Endodermal cell (in vitro differentiated cells): ENCODE data around the gene SLC35B2. TPM values are rescaled to one million over a fixed set of nuclear protein-coding genes. Genes with fewer than 3 reads are reported as not detected.
A peak's percentile ranks its signal among the peaks of the same experiment; 100 is the strongest.

Experiments
- DNase-seq: peaks from one replicate; pipeline ENCODE4 v3.0.0-alpha.2; 2017
- H3K27ac ChIP-seq: 2 replicates; pipeline ENCODE4 v1.5.1; 2013; ENCODE audit warnings: mild to moderate bottlenecking, low read depth, low read length, moderate library complexity
- H3K27me3 ChIP-seq: 2 replicates; pipeline ENCODE4 v1.6.1; 2013; ENCODE audit warnings: mild to moderate bottlenecking, low read length, moderate library complexity; ENCODE audit not compliant: insufficient read depth, control insufficient read depth, poor library complexity, severe bottlenecking
- H3K36me3 ChIP-seq: 2 replicates; pipeline ENCODE4 v1.7.0; 2013; ENCODE audit warnings: mild to moderate bottlenecking, low read length, moderate library complexity; ENCODE audit not compliant: control insufficient read depth, insufficient read depth
- H3K4me1 ChIP-seq: one replicate; pipeline ENCODE4 v1.7.0; 2013; ENCODE audit warnings: low read length; ENCODE audit not compliant: control insufficient read depth, insufficient read depth
- H3K4me3 ChIP-seq: 2 replicates; pipeline ENCODE4 v1.5.1; 2013; ENCODE audit warnings: mild to moderate bottlenecking, low read length, moderate library complexity
- H3K9ac ChIP-seq: 2 replicates; pipeline ENCODE4 v1.6.1; 2013; ENCODE audit warnings: mild to moderate bottlenecking, low read length, moderate library complexity; ENCODE audit not compliant: poor library complexity, severe bottlenecking; ENCODE audit errors: extremely low read depth
- H3K9me3 ChIP-seq: 2 replicates; pipeline ENCODE4 v1.6.1; 2013; ENCODE audit warnings: mild to moderate bottlenecking, low read length, moderate library complexity; ENCODE audit not compliant: control insufficient read depth
- H3K27ac Mint-ChIP-seq: 2 replicates; pipeline ENCODE4 v1.8.0; 2020; ENCODE audit warnings: mixed read lengths
- H3K27me3 Mint-ChIP-seq: 2 replicates; pipeline ENCODE4 v1.8.0; 2021; ENCODE audit warnings: mild to moderate bottlenecking, mixed read lengths; ENCODE audit not compliant: insufficient read depth
- H3K36me3 Mint-ChIP-seq: 2 replicates; pipeline ENCODE4 v1.8.0; 2020; ENCODE audit warnings: low read depth, mixed read lengths
- H3K4me1 Mint-ChIP-seq: 2 replicates; pipeline ENCODE4 v1.8.0; 2020; ENCODE audit warnings: mixed read lengths
- H3K4me3 Mint-ChIP-seq: 2 replicates; pipeline ENCODE4 v1.8.0; 2020; ENCODE audit warnings: mild to moderate bottlenecking, moderate library complexity, mixed read lengths
- H3K9me3 Mint-ChIP-seq: 2 replicates; pipeline ENCODE4 v1.8.0; 2020; ENCODE audit warnings: mild to moderate bottlenecking, mixed read lengths
- WGBS, 2 experiments: methylation state at CpG; one replicate each; pipeline versions ENCODE4 v1.1.5 to v1.1.7; 2013; ENCODE audit warnings: missing lambda C conversion rate in 2 of 2, mixed read lengths in 1 of 2; ENCODE audit not compliant: insufficient coverage in 1 of 2, insufficient read length in 1 of 2; 5-methylcytosine and 5-hydroxymethylcytosine counted together
- total RNA-seq, 2 donors: library from RNA; stranded (reverse); fragmentation: NEBNext Ultra II Directional in 1 of 2; extraction: Animal tissue kit (Norgen Biotek cat#: 25700) in 1 of 2; gene quantifications; 2 replicates in 1 of 2; 3 replicates in 1 of 2; pipeline ENCODE4 v1.2.1, GENCODE V29; 2021
- TF ChIP-seq, protein P1 (sequence below): fragments of 200-600 bp; sonication (generic); conservative IDR thresholded peaks from 2 replicates; pipeline ENCODE4 v1.5.0; 2021; ENCODE audit warnings: antibody characterized with exemption, mild to moderate bottlenecking

The SLC35B2 gene
- total RNA-seq, 2 donors from 2014 or later, result 52.5 to 54.3 TPM

DNA sequence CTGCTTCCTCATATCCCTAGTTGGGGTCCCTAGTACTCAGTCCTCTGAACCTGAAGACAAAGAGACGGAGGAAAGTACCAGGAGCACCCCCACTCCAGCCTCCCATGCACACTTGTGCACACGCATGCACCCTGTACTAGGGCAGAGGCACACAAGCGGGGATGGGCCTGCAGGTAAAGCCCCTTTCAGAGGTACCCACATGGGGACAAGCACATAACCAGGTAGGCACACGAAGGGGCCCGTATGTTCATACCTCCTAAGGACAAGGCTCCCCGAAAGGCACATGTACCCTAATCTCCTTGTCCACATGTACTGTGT, 14.0 kb upstream of the SLC35B2 start:
- H3K4me1 Mint-ChIP-seq, result peaks cover 3% of the 10 kb centered on the region
- Histone ChIP-seq H3K4me3 (no peak overlapping the region), H3K4me1 (no peaks in the 10 kb centered on the region)

DNA sequence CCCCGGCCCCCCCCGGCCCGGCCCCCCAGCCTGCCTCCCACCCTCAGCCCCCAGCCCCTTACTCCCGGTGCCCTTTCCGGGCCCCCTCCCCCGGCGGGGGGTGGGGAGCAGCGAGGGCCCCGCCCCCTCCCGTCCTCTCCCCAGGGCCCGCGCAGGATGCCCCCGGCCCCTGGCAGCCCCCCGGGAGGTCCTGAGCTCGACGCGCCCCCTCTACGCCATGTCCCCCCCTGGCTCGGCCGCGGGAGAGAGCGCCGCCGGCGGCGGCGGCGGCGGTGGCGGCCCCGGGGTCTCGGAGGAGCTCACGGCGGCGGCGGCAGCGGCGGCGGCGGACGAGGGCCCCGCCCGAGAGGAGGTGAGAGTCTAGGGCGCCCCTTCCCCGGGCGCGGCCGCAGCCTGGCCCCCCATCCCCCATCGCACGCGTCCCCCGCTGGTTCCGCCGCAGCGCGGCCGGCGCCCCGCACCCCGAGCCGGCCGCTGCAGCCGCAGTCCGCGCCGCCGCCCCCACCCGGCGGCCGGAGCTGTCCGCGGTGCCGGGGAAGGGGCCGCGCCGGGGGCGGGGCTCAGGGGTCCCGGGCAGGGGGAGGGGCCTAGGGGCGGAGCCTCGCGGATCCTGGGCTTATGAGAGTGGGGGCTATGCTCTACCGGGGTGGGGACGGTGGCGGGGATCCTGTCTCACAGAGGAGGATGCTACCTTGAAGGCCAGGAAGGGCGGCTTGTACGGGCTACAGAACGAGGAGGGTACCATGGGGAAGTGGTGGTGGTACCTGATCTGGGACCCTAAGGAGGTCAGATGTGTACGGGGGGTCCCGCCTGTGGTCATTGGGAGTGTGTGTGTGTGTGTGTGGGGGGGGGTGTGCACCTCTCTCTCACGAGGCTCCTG, 13.4 kb upstream of the SLC35B2 start:
- Histone ChIP-seq H3K27me3 (peaks cover 66% of the 10 kb centered on the region), H3K27ac (no peak overlapping the region), H3K4me1 (no peaks in the 10 kb centered on the region), H3K9ac (no peak overlapping the region), H3K4me3 (no peak overlapping the region), H3K36me3 (no peaks in the 10 kb centered on the region), H3K9me3 (no peaks in the 10 kb centered on the region)
- Mint-ChIP-seq H3K4me3 (peak overlapping the region; percentile 55), H3K9me3 (no peaks in the 10 kb centered on the region), H3K27me3 (peaks cover 87% of the 10 kb centered on the region), H3K27ac (no peak overlapping the region), H3K36me3 (peaks cover 2% of the 10 kb centered on the region), H3K4me1 (peaks cover 3% of the 10 kb centered on the region)
- 3 to 7% methylated on average over 8 to 86 of the region's 90 CpGs for WGBS, 2 experiments
- peak; percentile 87 for DNase-seq
- TF ChIP-seq, protein P1, sequence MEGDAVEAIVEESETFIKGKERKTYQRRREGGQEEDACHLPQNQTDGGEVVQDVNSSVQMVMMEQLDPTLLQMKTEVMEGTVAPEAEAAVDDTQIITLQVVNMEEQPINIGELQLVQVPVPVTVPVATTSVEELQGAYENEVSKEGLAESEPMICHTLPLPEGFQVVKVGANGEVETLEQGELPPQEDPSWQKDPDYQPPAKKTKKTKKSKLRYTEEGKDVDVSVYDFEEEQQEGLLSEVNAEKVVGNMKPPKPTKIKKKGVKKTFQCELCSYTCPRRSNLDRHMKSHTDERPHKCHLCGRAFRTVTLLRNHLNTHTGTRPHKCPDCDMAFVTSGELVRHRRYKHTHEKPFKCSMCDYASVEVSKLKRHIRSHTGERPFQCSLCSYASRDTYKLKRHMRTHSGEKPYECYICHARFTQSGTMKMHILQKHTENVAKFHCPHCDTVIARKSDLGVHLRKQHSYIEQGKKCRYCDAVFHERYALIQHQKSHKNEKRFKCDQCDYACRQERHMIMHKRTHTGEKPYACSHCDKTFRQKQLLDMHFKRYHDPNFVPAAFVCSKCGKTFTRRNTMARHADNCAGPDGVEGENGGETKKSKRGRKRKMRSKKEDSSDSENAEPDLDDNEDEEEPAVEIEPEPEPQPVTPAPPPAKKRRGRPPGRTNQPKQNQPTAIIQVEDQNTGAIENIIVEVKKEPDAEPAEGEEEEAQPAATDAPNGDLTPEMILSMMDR, result no peak

More for the DNA sequence above, 14.0 kb upstream of the SLC35B2 start:
- H3K9me3 Mint-ChIP-seq, result no peaks in the 10 kb centered on the region
- Histone ChIP-seq H3K9ac (no peak overlapping the region), H3K27me3 (peaks cover 72% of the 10 kb centered on the region), H3K36me3 (no peaks in the 10 kb centered on the region), H3K9me3 (no peaks in the 10 kb centered on the region), H3K27ac (no peak overlapping the region)
- no peak overlapping the region for H3K27ac Mint-ChIP-seq
- no peak for DNase-seq
- peaks cover 2% of the 10 kb centered on the region for H3K36me3 Mint-ChIP-seq
- 88 to 90% methylated on average over 6 of the region's 6 CpGs for WGBS, 2 experiments
- peaks cover 86% of the 10 kb centered on the region for H3K27me3 Mint-ChIP-seq
- H3K4me3 Mint-ChIP-seq, result peak overlapping the region; percentile 55
- TF ChIP-seq, protein P1, result no peak

DNA sequence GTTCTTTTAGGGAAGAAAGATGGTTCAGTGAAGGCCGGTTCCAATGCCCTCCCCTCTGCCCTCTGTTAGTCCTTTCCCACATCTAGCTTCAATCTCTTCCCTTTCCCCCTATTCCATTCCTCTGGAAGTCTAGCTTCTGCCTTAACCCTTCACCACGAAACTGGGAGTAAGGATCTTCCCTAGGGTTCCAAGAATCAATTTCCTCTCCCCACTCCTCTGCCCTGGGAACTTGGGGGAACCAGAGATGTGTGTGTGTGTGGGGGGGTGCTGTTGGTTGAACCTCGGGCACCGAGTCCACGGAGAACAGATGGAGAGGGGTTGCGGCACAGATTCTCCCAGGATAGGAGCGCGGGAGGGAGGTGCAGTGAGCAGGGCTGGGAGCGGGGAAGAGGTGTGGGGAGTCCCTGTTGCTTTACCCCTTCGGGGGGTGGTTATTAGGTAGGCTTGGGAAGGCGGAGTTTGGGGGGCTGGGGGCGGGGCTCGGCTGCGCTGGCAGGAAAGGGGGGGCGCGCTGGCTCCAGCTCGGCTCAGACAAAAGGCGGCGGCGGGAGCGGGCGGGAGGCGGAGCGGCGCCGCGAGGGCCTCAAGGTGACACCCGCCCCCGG, 12.7 kb upstream of the SLC35B2 start, which contains the start of gene TMEM151B:
TSS of gene TMEM151B (plus strand) at position 530 of the 605 bp plus-strand sequence. CDS start 293 bp downstream, outside the sequence.
- Mint-ChIP-seq H3K36me3 (peaks cover 2% of the 10 kb centered on the region), H3K9me3 (no peaks in the 10 kb centered on the region), H3K4me1 (peaks cover 4% of the 10 kb centered on the region), H3K4me3 (peak within 1 kb of the TSS; percentile 55), H3K27ac (no peak within 1 kb of the TSS), H3K27me3 (peaks cover 80% of the 10 kb centered on the region)
- Histone ChIP-seq H3K9me3 (no peaks in the 10 kb centered on the region), H3K4me3 (no peak within 1 kb of the TSS), H3K27me3 (peaks cover 59% of the 10 kb centered on the region), H3K36me3 (no peaks in the 10 kb centered on the region), H3K27ac (no peak within 1 kb of the TSS), H3K9ac (no peak within 1 kb of the TSS), H3K4me1 (no peaks in the 10 kb centered on the region)
- TF ChIP-seq, protein P1, result no peak
- 9 to 11% methylated on average over 7 to 23 of the region's 29 CpGs for WGBS, 2 experiments
- peak; percentile 61 for DNase-seq
